Activated CD8-positive, alpha-beta memory T cell treated with anti-CD3 and anti-CD28 coated beads for 36 hours (primary cell): ENCODE results near the gene KIF12. TPM values are rescaled to one million over a fixed set of nuclear protein-coding genes. Genes with fewer than 3 reads are reported as not detected.
"Not testable (repeated sequence)": the region's sequence is repeated elsewhere in the genome, so short reads cannot be mapped to it uniquely, and the experiment has no call there.

Source experiments
- CTCF ChIA-PET: fragments of 350-600 bp; sonication (Branson Sonifier 250); formaldehyde crosslinking; loops from one replicate; lab custom pipeline; 2021; ENCODE audit warnings: antibody characterized with exemption; lab: Charles Lee
- POLR2A ChIA-PET: fragments of 350-600 bp; sonication (Branson Sonifier 250); formaldehyde crosslinking; loops from one replicate; lab custom pipeline; 2021; ENCODE audit warnings: antibody characterized with exemption; lab: Charles Lee
- total RNA-seq, 2 experiments: library from RNA; stranded (reverse); gene quantifications; one replicate each; pipeline ENCODE4 v1.2.3, GENCODE V29; 2021

KIF12 gene
- not detected for total RNA-seq

DNA sequence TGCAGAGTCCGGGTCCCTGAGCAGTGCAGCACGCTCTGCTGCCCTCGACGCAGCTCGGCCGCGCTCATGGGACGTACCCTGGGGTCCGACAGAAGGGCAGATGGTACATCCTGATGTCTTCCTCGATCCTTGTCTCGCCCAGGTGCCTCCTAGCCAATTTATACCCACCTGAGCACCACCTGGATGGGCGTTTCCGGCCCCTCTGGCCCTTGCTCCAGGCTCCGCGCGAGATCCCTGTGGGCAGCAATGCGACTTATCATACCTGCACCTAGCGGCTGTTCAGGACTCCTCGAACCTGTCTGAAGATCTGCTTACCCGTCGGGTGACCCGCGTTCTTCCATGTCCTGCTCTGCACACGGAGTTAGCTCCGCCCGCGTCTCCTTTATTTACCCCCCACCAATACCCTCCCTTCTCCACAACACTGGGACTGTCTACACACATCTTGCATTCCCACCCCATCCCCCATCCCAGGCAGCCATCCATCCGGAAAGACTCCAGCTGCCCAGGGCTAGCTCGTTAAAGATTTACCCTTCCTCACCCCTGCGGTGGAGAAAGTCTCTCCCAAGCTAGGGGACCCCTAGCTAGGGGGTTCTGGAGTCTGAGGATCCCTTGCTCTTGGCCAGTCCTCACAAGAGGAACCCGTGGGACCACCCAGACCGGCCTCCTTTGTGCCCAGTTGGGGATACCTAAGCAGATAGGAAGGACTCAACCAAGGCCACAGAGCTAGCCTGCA is at the start of gene KIF12:
TSS of gene KIF12 (minus strand) at position 357 of the 733 bp plus-strand sequence. CDS start at position 341, 16 bp downstream.
- ChIA-PET CTCF (interaction anchor here (0.6 to 2.4 kb wide), 3 partner anchors 17 to 645 kb away, joined by 3 to 8 read pairs (median 3); no protein-coding TSS in a partner anchor), POLR2A (no interaction called here)

- ChIA-PET CTCF (interaction anchor here (1.3 kb wide), 1 partner anchor 8 kb away, joined by 4 read pairs; the partner anchor contains the start of gene COL27A1), POLR2A (no interaction called here)
Measured at GRCh38 chr9:114146735-114147134, 47.6 kb upstream of the KIF12 start.

- CTCF ChIA-PET = interaction anchor here (1.7 kb wide), 1 partner anchor 35 kb away, joined by 4 read pairs; no protein-coding TSS in a partner anchor
- POLR2A ChIA-PET = no interaction called here
Measured at GRCh38 chr9:114143234-114143633, 44.1 kb upstream of the KIF12 start.

- ChIA-PET CTCF (interaction anchor here (1.1 to 1.2 kb wide), 2 partner anchors 40 to 59 kb away, joined by 3 read pairs; no protein-coding TSS in a partner anchor), POLR2A (no interaction called here)
Measured at GRCh38 chr9:114141553-114142402, 42.7 kb upstream of the KIF12 start.

- POLR2A ChIA-PET = no interaction called here
- CTCF ChIA-PET = interaction anchor here (0.7 kb wide), 1 partner anchor 8 kb away, joined by 3 read pairs; no protein-coding TSS in a partner anchor
Measured at GRCh38 chr9:114140850-114141249, 41.8 kb upstream of the KIF12 start.

GRCh38 chr9:114140401-114140800 is 41.3 kb upstream of the KIF12 start:
- CTCF ChIA-PET = interaction anchor here (0.7 kb wide), 1 partner anchor 9 kb away, joined by 3 read pairs; no protein-coding TSS in a partner anchor

DNA sequence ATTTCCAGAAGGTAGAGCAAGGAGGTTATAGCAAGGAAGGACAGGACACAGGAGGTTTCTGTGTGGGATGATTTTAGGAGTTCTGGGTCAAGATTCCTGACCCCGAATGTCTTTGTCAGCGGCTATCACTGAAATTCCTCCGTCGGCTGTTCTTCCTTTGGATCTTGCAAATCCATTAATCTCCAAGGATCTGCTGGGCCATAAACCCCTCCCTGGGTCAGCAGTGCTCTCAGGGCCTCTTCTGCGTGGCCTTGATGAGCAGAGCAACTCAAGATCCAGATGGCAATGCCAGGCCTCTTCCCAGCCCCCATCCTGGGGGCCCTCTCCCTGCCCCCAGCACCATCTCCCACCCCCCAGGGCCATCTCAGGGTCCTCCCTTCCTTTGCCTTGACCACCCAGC is 40.0 kb upstream of the KIF12 start:
- POLR2A ChIA-PET = no interaction called here
- CTCF ChIA-PET = no interaction called here

More at GRCh38 chr9:114140401-114140800, 41.3 kb upstream of the KIF12 start:
- POLR2A ChIA-PET = no interaction called here

DNA sequence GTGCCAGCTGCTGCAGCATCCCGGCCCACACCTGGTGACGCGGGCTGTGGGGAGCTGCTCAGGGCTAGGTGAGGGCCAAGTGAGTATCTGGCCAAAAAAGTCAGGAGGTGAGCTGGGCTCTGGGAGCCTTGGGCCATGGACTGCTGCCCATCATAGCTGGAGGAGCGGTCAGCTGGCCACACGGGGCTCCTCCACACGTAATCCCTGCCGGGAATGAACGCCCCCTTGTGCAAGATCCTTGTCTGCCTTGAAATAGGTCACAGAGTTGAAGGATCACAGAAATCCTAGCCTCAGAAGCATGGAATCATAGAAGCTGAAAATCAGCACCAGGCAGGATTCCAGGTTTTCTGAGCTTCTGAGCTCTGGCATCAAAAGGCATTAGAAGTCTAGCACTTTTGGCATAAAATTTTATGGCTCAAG is 39.5 kb upstream of the KIF12 start:
- POLR2A ChIA-PET = no interaction called here
- CTCF ChIA-PET = no interaction called here

DNA sequence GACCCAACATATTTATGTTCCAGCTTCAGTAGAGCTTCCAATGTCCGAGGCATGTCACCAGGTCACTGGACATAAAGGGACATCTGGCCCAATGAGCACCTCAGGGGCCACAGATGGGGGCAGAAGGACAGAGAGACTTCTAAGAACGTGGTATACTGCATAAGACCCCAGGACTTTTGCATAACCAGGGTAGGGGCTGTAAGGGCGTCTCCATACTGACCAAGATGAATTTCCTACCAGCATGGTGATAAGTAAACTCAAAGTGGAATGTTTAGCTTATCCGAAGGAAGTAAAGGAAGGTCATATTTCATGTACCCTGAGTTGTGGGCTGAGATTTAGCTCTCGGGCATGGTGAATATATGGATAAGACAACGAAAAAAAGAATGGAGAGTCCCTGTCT is 38.7 kb upstream of the KIF12 start:
- ChIA-PET CTCF (no interaction called here), POLR2A (no interaction called here)

DNA sequence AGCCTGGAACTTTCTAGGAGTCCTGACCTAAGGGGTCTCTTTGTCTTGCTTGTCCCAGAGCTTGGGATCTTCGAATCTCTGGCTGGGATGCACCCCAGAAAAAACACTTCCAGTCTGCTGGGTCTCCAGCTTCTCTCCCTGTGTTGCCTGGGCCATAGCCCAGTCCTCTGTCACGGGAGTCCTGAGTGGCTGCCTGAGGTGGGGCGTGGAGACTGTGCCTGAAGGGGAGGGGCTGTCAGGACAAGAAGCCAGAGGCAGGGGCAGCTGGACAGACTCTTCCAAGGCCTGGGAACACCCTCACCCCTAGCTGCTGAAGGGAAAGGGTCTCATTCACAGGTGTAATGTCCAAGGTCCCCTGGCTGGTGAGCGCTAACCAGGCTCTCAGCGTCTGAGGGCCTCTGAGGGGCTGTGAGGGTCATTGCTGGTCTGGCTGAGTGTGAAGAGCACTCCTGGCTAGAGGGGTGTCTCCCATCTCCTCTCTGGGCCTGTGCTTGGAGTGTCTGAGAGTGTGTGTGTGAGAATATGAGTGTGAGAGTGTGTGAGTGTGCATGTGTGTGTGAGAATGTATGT is 35.8 kb upstream of the KIF12 start:
- ChIA-PET POLR2A (no interaction called here), CTCF (interaction anchor here (0.8 kb wide), 1 partner anchor 27 kb away, joined by 4 read pairs; no protein-coding TSS in a partner anchor)

DNA sequence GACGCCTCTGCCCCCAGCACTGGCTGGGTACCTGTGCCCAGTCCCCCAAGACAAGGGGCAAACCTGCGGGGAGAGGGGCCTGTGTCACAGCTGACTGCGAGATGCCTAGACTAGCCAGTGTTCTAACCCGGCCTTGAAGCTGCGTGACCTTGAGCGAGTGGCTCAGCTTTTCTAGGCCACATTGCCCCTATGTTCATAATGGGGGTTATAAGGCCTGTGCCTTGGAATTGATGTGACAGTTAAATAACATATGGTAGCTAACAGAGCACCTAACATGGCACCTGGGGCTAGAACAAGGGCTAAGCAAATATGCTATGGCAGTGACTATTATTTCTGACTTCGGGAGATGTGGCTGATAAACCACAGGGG is 33.4 kb upstream of the KIF12 start:
- ChIA-PET CTCF (no interaction called here), POLR2A (no interaction called here)

- POLR2A ChIA-PET = no interaction called here
- CTCF ChIA-PET = no interaction called here
Measured at GRCh38 chr9:114131808-114132549, 32.9 kb upstream of the KIF12 start.

GRCh38 chr9:114130624-114131277 is 31.7 kb upstream of the KIF12 start:
- ChIA-PET POLR2A (no interaction called here), CTCF (no interaction called here)

GRCh38 chr9:114130141-114130540 is 31.0 kb upstream of the KIF12 start:
- ChIA-PET CTCF (no interaction called here), POLR2A (no interaction called here)

DNA sequence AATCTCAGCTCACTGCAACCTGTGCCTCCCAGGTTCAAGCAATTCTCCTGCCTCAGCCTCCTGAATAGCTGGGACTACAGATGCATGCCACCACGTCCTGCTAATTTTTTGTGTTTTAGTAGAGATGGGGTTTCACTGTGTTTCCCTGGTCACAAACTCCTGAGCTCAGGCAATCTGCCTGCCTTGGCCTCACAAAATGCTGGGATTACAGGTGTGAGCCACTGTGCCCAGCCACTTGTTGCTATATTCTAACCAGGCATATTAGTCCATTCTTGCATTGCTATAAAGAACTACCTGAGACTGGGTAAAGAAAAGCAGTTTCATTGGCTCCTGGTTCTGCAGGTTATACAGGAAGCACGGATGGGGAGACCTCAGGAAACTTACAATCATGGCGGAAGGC is 29.7 kb upstream of the KIF12 start:
- CTCF ChIA-PET = interaction anchor here (0.6 kb wide), 1 partner anchor 79 kb away, joined by 3 read pairs; no protein-coding TSS in a partner anchor
- POLR2A ChIA-PET = not testable (repeated sequence)

DNA sequence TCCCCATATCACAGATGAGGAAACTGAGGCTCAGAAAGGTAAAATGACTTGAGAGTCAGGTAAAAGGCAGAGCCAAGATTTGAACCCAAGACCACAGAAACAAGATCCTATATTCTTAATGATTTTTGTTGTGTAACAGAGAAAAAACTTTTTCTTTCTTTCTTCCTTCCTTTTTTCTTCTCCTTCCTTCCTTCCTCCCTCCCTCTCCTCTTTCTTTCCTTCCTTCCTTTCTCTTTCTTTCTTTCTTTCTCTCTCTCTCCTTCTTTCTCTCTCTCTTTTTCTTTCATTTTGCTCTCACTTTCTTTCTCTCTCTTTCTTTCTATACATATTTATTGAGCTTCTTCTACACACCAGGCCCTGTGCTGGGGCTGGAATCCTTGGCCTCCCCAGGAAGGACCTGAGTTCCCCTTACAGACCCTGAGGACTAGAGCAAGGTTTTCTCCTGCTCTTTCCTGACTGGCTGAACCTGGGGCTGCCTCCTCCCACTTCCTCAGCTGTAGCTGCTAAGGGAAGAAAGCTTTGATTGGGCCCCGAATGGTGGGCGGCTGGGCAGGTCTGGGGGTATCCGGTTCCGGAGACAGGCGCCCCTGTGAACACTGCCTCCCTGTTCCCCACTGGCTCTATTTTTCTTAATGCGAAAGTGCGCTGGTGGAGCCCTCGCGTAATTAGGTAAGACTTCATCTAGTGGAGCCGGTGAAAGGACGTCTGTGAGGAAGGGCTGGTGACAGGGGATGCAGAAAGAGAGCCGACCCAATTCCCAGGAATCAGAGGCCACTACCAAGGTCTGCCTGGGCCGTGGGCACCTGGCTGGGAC is 27.4 kb upstream of the KIF12 start:
- ChIA-PET POLR2A (interaction anchor here (0.7 kb wide), 1 partner anchor 8 kb away, joined by 6 read pairs; no protein-coding TSS in a partner anchor), CTCF (no interaction called here)

DNA sequence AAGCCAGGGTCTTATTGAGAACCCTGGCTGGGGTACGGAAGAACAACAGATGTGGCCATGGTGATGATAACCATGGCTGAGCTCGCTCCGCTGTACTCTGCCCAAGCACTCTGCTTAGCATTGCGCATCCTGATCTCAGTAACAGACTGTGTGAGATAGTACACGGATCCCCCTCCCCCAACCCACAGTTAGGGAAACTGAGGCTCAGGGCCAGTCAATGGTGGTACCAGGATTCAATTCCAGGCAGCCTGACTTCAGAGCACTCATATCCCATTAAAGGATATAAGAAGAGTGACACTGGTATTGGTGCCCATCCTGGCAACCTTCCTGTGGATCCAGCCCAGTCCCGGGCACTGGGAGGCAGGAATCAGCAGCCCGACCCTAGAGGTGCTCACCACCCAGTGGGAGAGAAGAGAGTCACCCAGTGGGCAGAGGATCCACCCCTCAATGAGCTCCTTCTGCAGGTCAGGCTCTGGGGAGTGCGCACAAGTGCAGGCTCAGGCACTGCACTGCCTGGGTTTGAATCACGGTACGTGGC is 26.5 kb upstream of the KIF12 start:
- CTCF ChIA-PET = no interaction called here
- POLR2A ChIA-PET = no interaction called here
